Muscle layer of duodenum (tissue), 2 donors: ENCODE measurements around the gene TMEM240.
"Not testable (repeated sequence)": the region's sequence is repeated elsewhere in the genome, so short reads cannot be mapped to it uniquely, and the experiment has no call there.

Experiments used
- H3K27ac ChIP-seq: one replicate; pipeline ENCODE4 v1.7.0; 2013; ENCODE audit warnings: mild to moderate bottlenecking, low read length
- H3K27me3 ChIP-seq: one replicate; pipeline ENCODE4 v1.7.0; 2013; ENCODE audit warnings: low read depth, mild to moderate bottlenecking, control low read depth, low read length
- H3K36me3 ChIP-seq, 2 donors: one replicate each; pipeline ENCODE4 v1.7.0; 2013; ENCODE audit warnings: low read length in 2 of 2, control low read depth in 1 of 2, mild to moderate bottlenecking in 1 of 2; ENCODE audit not compliant: insufficient read depth in 2 of 2, control insufficient read depth in 1 of 2
- H3K4me1 ChIP-seq, 2 donors: one replicate each; pipeline ENCODE4 v1.7.0; 2013; ENCODE audit warnings: low read length in 2 of 2, mild to moderate bottlenecking in 2 of 2, control low read depth in 1 of 2, moderate library complexity in 1 of 2; ENCODE audit not compliant: insufficient read depth in 2 of 2, control insufficient read depth in 1 of 2
- H3K4me3 ChIP-seq, 2 donors: one replicate each; pipeline ENCODE4 v1.7.0; 2013; ENCODE audit warnings: low read length in 2 of 2, low read depth in 1 of 2, mild to moderate bottlenecking in 1 of 2
- H3K9me3 ChIP-seq, 2 donors: one replicate each; pipeline ENCODE4 v1.7.0; 2013; ENCODE audit warnings: low read length in 2 of 2, control low read depth in 1 of 2, mild to moderate bottlenecking in 1 of 2; ENCODE audit not compliant: control insufficient read depth in 1 of 2
- donor health status: healthy.

The TMEM240 gene

DNA sequence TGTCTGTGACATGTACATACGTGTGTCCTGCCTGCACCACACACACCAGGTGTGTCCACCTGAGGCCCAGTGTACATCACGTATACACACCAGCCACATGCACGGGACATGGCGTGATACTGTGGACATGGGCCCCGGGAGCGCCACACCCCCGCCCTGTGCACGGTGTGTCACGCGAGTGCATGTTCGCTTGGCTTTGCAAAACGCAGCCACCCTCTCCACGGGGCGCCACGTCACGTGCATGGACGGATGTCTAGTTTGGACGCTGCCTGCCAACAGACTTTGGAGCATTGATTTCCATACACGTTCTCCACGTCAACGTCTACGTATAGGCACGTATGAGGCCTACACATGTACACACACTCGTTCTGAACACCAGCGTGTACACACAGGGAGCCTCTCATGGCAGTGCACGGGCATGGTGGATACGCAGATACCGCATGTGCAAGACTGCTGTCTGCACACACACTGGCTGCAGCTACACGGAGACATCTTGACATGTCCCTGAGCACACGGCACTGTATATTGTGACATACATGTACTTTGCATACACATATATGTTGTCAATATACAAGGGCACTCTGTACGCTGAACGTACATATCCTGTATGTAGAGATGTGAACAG is 2.7 kb downstream of the TMEM240 start:
- Histone ChIP-seq H3K4me3 (no peak overlapping the region), H3K27ac (no peak overlapping the region), H3K4me1 (peaks cover 0 to 29% of the 10 kb centered on the region in 2 donors), H3K9me3 (no peaks in the 10 kb centered on the region), H3K36me3 (peaks cover 4 to 10% of the 10 kb centered on the region in 2 donors), H3K27me3 (no peaks in the 10 kb centered on the region)

DNA sequence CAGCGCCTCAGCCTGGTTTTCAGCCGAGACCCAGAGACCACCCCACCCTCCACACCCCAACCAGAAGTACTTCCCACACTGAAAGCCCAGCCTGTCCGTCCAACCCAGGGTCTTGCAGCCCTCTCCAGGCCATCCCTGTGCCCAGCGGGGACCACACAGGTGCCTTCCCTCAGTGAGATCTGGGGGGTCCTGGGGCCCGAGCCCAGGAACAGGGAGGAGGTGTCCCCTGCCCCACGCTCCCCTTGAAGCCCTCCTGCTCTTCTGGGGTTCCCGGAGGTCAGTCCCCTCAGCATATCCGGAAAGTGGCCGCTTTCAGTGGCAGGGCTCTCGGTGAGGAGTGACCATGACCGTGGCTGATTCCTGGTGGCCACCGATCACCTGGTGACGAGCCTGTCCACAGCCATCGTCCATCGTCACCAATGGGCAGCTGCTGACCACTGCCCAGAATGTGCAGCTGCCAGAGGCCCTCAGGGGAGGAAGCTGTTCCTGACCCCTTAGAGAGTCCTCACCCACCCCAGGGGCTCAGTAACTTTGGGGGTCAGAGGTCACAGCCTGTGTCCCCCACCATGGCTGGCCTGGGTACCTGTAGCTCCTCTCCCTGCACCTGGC is 3.4 kb downstream of the TMEM240 start:
- H3K36me3 ChIP-seq = peaks cover 3 to 4% of the 10 kb centered on the region in 2 donors

DNA sequence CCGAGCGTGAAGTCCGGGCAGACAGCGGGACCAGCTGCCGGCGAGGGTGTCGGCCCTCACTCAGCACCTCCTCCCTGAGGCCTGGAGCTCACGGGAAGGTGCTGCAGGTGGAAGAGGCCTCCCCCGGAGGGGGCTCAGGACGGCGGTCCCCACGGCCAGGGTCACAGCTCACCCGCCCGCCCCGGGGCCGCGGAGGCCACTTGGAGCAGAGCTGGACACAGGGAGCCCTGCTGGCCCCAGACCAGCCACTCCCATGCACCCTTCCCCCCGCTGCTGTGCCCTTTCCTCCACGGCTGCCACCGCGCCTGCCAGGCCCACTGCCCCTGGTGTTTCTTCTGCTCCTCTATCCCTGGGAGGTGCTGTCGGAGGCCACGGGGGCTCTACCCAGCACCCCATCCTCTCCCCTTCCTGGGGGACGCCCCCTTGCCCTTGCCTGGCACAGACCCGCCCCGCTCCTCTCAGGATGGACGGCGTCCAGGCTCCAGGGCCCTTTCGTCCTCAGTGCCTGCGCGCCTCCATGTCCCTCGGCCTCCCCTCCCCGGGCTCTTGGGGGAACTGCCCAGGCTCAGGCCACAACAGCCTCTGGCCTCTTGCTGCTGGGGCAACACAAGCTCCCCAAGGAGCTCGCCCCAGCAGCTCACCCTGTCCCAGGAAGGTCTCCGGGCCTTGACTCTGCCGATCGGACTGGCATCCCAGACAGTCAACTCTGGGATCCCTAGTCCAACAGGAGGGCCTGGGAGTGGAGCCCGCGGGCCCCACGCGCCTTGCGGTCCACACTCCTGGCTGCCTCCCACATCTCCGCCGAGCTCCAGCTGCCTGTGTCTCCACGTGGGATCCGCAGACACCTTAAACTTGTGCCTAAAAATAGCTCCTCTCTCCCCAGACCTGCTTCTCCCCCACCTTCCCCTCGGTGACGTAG is 4.1 kb downstream of the TMEM240 start:
- Histone ChIP-seq H3K4me3 (no peak overlapping the region), H3K27ac (no peak overlapping the region), H3K36me3 (no peaks in the 10 kb centered on the region), H3K9me3 (no peaks in the 10 kb centered on the region), H3K27me3 (no peaks in the 10 kb centered on the region), H3K4me1 (peaks cover 0 to 29% of the 10 kb centered on the region in 2 donors)

More for the DNA sequence above, 3.4 kb downstream of the TMEM240 start:
- no peaks in the 10 kb centered on the region for H3K9me3 ChIP-seq
- no peak overlapping the region for H3K27ac ChIP-seq
- no peaks in the 10 kb centered on the region for H3K27me3 ChIP-seq
- H3K4me3 ChIP-seq = no peak overlapping the region
- H3K4me1 ChIP-seq = peaks cover 0 to 29% of the 10 kb centered on the region in 2 donors

DNA sequence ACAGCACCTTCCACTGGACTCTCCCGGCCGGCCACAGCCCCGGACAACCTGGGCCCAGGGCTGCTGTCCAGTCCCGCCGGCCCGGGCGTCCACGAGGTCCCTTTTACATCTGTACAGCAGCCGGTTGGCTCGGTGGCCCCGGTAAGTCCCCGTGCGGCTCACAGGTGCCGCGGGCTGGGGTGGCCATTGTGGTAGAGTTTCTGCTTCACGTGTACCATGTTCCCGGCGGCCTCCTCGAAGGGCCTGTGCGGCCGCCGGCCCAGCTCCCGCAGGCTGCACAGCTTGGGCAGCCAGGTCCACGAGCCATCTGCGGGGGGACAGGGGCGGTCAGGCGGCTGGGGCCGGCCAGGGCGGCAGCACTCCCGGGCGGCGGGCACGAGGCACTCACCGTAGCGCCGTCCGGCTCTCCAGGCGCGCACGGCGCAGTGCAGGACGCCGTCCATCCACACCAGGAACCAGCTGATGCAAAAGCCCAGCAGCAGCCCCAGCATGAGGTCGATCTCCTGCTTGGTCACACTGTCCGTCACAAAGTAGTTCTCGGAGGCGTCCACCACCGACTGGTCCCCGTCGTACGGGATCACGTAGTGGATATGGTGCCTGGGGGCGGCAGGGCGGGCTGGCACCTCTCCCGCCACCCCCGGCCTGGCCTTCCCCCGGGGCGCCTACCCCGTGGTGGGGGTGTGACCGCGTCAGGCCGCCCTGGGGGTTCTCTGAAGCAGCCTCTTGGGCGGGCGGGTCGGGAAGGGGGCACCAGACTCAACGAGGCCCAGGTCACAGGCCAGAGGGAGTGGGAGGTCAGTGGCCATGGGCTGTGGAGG is 5.0 kb downstream of the TMEM240 start:
- H3K27ac ChIP-seq = no peak overlapping the region
- H3K4me1 ChIP-seq = peaks cover 0 to 24% of the 10 kb centered on the region in 2 donors
- no peaks in the 10 kb centered on the region for H3K9me3 ChIP-seq
- H3K27me3 ChIP-seq = no peaks in the 10 kb centered on the region
- H3K4me3 ChIP-seq = no peak overlapping the region
- no peaks in the 10 kb centered on the region for H3K36me3 ChIP-seq

DNA sequence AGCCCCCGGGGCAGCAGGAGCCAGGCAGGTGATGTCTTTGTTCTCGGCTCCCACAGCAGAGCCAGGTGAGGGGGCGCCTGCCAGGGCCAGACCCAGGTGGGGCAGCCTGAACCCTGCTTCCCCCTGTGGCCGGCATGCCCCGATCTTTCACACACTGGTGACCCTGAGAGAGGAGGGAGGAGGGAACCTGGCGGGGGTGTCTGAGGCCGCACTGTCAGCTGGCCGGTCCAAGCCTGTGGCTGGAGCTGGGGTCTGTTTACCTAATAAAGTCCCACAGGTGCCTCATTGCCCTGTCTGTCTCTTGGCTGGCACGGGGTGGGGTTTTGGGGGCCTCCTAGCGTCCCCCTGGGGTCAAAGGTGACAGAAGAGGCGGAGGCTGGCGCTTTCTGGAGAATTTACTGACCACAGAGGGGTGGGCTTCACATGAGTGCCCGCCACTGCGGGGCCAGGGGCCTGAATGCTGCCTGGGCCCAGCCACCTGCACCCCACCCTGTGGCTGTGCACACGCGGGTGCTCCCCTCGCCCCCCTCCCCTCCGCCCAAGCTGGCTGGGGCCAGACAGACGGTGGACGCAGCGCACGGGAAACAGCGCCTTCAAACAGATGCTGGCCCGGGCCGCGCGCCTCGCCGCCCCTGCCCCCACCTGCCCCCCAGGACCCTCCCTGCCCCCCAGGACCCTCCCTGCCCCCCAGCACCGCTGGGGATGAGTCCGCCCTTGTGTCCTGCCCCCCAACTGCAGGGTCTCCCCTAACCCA is 5.8 kb downstream of the TMEM240 start:
- Histone ChIP-seq H3K9me3 (no peaks in the 10 kb centered on the region), H3K27ac (no peak overlapping the region), H3K36me3 (peaks cover 4 to 7% of the 10 kb centered on the region in 2 donors), H3K4me3 (no peak overlapping the region), H3K27me3 (no peaks in the 10 kb centered on the region), H3K4me1 (peaks cover 0 to 24% of the 10 kb centered on the region in 2 donors)

DNA sequence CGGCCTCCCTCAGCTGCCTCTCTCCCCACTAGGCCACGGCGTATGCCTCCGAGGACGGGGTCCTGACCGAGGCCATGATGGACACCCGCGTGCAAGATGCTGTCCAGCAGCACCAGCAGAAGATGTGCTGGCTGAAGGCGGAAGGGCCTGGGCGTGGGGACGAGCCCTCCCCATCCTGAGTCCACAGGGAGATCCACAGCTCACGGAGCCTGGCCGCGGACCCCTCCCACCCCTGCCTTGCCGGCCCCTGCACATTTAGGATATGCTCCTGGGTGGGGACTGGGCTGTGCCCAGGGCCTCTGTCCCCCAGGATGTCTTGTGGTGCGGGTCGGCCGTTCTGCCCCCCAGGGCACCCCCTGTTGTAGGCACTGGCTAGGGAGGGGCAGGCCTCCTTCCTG is 6.5 kb downstream of the TMEM240 start:
- H3K4me3 ChIP-seq, H3K27ac ChIP-seq, H3K9me3 ChIP-seq, H3K27me3 ChIP-seq: not testable (repeated sequence)
- Histone ChIP-seq H3K36me3 (peaks cover 5 to 10% of the 10 kb centered on the region in 2 donors), H3K4me1 (peaks cover 0 to 17% of the 10 kb centered on the region in 2 donors)

DNA sequence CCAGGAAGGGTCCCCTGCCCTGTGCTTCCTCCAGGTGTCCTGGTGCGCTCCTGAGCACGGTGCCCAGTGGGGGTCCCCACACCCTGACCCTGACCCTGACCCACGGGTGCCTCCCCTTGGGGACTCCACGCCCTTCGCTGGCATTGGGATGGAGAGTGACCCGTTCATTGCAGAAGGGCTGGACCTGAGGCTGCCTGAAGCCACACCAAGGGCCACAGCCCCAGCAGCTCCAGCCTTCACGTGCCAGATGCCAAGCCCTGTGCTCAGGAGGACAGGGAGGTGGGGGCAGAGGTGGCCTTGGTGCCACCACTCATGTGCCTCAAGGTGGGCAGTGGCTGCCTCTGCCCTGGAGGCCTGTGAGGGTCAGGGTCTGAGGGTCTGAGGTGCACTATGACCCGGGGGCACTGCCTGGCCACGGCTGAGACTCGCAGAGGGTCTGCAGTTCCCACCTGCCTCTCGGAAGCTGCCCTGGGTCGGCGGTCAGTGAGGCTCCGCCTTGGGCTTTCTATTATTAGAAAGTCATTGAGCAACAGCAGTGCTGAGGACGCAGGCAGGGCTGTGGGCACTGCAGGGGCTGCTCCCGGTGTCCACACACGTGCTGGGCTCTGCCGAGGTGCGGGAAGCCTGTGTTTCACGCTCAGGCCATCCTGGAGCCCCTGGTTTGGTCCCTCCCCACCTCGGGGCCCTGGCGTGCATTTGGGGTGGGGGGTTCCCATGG is 7.1 kb downstream of the TMEM240 start:
- H3K36me3 ChIP-seq = peaks cover 5 to 16% of the 10 kb centered on the region in 2 donors
- not testable (repeated sequence) for H3K27me3 ChIP-seq, H3K27ac ChIP-seq, H3K4me3 ChIP-seq, H3K9me3 ChIP-seq
- H3K4me1 ChIP-seq = peaks cover 0 to 12% of the 10 kb centered on the region in 2 donors

GRCh38 chr1:1531947-1532346 is 8.5 kb downstream of the TMEM240 start:
- Histone ChIP-seq H3K27ac (no peak overlapping the region), H3K27me3 (no peaks in the 10 kb centered on the region), H3K36me3 (peaks cover 5 to 29% of the 10 kb centered on the region in 2 donors), H3K4me3 (no peak overlapping the region), H3K4me1 (peaks cover 0 to 8% of the 10 kb centered on the region in 2 donors), H3K9me3 (no peaks in the 10 kb centered on the region)

GRCh38 chr1:1529936-1530335 is 10.5 kb downstream of the TMEM240 start:
- no peak overlapping the region for H3K27ac ChIP-seq
- no peak overlapping the region for H3K4me3 ChIP-seq
- no peaks in the 10 kb centered on the region for H3K27me3 ChIP-seq
- H3K4me1 ChIP-seq = no peaks in the 10 kb centered on the region
- peaks cover 5 to 34% of the 10 kb centered on the region in 2 donors for H3K36me3 ChIP-seq
- H3K9me3 ChIP-seq = no peaks in the 10 kb centered on the region

DNA sequence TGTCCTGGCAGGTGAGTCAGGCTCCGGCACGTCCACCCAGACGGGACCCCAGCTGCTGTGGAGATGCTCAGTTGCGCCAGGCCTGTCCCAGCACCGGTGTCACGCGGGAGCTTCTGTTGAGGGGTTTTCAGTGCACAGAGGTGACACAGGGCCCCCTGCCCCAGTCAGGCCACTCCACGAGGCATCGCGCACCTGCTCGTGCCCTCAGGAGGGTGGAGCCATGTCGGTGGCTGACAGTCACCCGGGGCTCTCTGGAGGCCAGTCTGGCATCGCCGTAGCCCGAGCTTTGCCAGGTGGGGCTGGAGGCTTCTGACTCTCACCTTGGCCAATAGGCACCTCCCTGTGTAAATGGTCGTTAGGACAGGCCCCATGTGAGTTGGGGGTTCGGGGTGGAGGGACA is 11.1 kb downstream of the TMEM240 start:
- Histone ChIP-seq H3K9me3 (no peaks in the 10 kb centered on the region), H3K4me3 (no peak overlapping the region), H3K27ac (no peak overlapping the region), H3K36me3 (peaks cover 5 to 36% of the 10 kb centered on the region in 2 donors), H3K27me3 (no peaks in the 10 kb centered on the region), H3K4me1 (no peaks in the 10 kb centered on the region)
